ENCODE measurements around the gene SQSTM1.

DNA sequence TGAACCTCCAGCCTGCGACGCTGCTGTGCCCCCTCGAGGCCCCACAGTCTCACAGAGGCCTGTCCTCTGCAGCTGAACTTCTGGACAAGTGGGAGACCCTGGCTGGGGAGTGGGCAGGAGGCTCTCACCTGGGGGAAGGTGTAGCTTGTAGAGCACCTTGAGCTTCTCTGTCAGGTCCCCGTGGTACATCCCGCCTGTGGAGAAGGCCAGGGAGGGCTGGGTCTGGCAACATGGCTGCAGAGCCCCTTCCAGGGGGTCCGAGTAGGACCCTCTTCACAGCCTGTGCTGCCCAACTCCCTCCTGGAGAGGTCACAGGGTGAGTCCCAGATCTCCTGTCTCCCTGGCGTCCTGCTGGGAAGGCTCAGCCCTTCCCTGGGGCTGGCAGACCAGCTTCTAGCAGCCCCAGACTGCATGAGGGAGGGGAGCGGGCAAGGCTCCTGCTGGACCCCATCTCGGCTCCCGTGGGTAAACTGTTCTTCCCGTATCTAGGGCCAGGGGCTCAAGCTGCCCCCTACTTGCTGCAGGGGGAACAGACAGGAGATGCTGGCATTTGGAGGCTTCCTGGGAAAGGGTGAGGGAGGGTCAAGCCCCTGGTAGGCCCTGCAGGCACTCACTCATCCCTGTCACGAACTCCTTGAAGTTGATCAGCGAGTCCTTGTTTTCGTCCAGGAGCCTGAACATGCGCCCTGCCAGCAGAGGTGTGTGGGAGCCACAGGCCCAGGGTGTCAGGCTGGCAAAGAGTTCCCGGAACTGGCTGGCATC, 49.1 kb downstream of the SQSTM1 start:
- TF ChIP-seq ZNF302 (CRISPR knock-in tag; IDR thresholded peaks at IDR 0.05) (no peak), CBX8 (IDR thresholded peaks at IDR 0.05) (no peak), POLR2A (IDR thresholded peaks at IDR 0.05; ENCODE audit: low read length) (no peak), RCOR1 (IDR thresholded peaks at IDR 0.05; ENCODE audit: low read depth, low read length) (no peak), GATA3 (IDR thresholded peaks at IDR 0.05; ENCODE audit: borderline replicate concordance) (no peak)
- TF ChIP-seq, protein P1, sequence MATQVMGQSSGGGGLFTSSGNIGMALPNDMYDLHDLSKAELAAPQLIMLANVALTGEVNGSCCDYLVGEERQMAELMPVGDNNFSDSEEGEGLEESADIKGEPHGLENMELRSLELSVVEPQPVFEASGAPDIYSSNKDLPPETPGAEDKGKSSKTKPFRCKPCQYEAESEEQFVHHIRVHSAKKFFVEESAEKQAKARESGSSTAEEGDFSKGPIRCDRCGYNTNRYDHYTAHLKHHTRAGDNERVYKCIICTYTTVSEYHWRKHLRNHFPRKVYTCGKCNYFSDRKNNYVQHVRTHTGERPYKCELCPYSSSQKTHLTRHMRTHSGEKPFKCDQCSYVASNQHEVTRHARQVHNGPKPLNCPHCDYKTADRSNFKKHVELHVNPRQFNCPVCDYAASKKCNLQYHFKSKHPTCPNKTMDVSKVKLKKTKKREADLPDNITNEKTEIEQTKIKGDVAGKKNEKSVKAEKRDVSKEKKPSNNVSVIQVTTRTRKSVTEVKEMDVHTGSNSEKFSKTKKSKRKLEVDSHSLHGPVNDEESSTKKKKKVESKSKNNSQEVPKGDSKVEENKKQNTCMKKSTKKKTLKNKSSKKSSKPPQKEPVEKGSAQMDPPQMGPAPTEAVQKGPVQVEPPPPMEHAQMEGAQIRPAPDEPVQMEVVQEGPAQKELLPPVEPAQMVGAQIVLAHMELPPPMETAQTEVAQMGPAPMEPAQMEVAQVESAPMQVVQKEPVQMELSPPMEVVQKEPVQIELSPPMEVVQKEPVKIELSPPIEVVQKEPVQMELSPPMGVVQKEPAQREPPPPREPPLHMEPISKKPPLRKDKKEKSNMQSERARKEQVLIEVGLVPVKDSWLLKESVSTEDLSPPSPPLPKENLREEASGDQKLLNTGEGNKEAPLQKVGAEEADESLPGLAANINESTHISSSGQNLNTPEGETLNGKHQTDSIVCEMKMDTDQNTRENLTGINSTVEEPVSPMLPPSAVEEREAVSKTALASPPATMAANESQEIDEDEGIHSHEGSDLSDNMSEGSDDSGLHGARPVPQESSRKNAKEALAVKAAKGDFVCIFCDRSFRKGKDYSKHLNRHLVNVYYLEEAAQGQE (IDR thresholded peaks at IDR 0.05): no peak
- TF ChIP-seq, protein P2, sequence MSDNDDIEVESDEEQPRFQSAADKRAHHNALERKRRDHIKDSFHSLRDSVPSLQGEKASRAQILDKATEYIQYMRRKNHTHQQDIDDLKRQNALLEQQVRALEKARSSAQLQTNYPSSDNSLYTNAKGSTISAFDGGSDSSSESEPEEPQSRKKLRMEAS (IDR thresholded peaks at IDR 0.05): no peak
- TF ChIP-seq, protein P3, sequence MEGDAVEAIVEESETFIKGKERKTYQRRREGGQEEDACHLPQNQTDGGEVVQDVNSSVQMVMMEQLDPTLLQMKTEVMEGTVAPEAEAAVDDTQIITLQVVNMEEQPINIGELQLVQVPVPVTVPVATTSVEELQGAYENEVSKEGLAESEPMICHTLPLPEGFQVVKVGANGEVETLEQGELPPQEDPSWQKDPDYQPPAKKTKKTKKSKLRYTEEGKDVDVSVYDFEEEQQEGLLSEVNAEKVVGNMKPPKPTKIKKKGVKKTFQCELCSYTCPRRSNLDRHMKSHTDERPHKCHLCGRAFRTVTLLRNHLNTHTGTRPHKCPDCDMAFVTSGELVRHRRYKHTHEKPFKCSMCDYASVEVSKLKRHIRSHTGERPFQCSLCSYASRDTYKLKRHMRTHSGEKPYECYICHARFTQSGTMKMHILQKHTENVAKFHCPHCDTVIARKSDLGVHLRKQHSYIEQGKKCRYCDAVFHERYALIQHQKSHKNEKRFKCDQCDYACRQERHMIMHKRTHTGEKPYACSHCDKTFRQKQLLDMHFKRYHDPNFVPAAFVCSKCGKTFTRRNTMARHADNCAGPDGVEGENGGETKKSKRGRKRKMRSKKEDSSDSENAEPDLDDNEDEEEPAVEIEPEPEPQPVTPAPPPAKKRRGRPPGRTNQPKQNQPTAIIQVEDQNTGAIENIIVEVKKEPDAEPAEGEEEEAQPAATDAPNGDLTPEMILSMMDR (IDR thresholded peaks at IDR 0.05): no peak
